GM12801 (cell line): ENCODE measurements around the gene POLR2J3.
"Not testable (repeated sequence)": the region's sequence is repeated elsewhere in the genome, so short reads cannot be mapped to it uniquely, and the experiment has no call there.

Experiments
- CTCF ChIP-seq: IDR thresholded peaks from one replicate; pipeline ENCODE4 v1.5.1; 2011; ENCODE audit warnings: control low read depth; ENCODE audit not compliant: insufficient read length; ENCODE audit errors: extremely low read depth

The POLR2J3 gene

DNA sequence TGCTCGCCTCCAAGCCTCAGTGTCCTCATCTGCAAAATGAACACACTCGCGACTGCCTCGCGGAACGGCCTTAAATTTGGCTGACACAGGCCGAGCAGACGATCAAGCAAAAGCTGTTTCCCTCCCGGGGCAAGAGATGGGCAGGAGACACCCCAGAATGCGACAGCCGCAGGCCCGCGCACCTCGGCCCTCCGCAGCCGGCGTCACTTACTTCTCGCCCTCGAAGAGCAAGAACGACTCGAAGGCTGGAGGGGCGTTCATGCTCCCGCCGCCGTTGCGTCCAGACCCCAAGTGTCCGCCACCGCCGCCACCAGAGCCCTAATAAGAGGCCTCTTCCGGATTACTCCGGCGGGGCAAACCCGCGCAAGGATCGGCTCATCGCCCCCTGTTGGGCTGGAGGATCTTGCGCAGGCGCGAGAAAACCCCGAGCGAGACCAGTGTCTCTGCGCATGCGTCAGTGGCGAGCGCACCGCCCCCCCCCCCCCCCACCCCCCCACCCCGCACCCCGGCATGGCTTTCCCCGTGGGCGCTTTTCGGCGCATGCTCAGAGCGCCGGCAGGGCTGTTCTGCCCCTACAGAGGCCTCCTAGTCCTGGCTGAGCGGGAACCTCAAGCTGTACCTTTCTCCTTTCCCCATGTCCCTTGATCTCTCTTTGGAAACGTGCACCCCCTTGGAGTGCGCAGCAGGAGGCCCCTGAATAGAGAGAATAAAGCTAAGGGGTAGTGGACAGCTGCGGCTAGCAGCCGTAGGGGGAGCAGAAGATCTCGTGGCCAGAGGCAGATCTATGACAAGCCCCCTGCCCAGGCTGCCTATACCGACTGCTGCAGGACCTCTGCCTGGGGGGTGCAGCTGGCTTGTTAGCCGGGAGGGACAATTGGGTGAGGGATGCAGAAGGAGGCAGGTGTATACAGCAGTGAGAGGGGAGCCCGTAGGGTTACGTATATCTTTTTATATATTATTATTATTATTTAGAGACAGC is at the start of gene POLR2J3:
Gene POLR2J3 (minus strand): TSS at position 323 of the 979 bp plus-strand sequence. CDS start 62 bp downstream, at position 261.
- TF ChIP-seq CTCF: not testable (repeated sequence)

- TF ChIP-seq CTCF: not testable (repeated sequence)
These were observed 44.2 kb upstream of the POLR2J3 start, which contains the start of gene RASA4 for GRCh38 chr7:102616507-102617125. Gene RASA4 (minus strand): TSS chr7:102616756. CDS start chr7:102616689, 67 bp downstream.

DNA sequence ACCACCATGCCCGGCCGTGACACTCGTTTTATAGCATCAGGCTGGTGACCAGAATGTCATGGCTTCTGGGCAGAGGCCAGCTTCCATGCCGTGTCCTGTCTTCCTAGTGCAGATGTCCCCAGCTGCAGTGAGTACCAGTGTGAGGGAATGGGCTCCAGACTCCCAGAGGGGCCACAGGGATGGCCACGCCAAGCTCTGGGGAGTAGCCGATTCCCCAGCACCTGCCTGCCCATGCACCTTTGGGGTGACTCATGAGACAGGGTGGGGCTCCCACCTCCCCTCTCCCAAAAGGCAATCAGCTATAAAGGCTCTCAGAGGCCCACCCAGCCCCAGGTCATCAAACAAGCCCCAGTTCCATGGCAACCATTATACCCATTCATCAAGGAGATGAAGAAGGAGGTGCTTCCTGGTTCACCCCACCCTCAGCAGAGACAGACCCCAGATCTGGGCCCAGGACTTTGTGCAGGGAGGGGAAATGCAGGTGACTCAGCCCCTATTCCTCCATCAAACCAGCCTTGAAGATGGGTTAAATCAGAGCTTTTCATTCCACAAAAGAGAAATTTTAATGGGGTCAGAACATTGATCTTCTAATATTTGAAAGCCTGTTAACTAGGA is 21.5 kb downstream of the POLR2J3 start, which contains the start of gene SPDYE2:
Gene SPDYE2 (plus strand): TSS at position 419 of the 615 bp plus-strand sequence. CDS start 2,030 bp downstream, outside the sequence.
- TF ChIP-seq CTCF: not testable (repeated sequence)

DNA sequence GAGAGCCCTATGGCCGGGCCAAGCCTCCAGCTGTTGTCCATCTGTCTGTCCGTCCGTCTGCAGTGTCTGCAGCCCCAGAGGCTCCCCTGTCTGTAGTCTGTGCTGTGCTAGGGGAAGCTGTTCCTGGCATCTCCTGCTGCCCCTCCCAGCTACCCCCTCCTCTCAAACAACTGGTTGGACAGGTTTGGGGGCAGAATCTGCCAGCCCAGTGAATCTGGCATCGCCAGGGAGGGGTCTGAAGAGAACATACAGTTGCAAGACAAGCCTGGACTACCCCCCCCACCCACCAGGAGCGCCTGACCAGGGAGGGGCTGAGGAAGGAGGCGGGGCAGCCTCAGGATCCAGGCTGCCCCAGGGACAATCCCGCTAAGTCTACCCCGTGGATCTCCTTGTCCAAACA is 28.8 kb downstream of the POLR2J3 start, which contains the start of gene UPK3BL2:
Gene UPK3BL2 (minus strand): TSS at position 101 of the 400 bp plus-strand sequence. CDS start 60 bp downstream, at position 41.
- not testable (repeated sequence) for TF ChIP-seq CTCF

- not testable (repeated sequence) for TF ChIP-seq CTCF
These were observed 54.7 kb downstream of the POLR2J3 start, which contains the start of gene RASA4B for GRCh38 chr7:102517550-102518147. Gene RASA4B (minus strand): TSS chr7:102517777. CDS start chr7:102517710, 67 bp downstream.
